ENCODE data around the gene GASK1B. TPM values are rescaled to one million over a fixed set of nuclear protein-coding genes. Genes with fewer than 3 reads are reported as not detected.

GASK1B gene
- not detected in 2 replicates for total RNA-seq

GRCh38 chr4:158172261-158173258 is at the start of gene GASK1B:
Gene GASK1B (minus strand): TSS chr4:158173025. CDS start chr4:158171375, 1,650 bp downstream.
- intact Hi-C loops (cut with micrococcal nuclease), result loop anchor here (1.0 kb wide), 1 partner anchor 180 kb away; no protein-coding TSS in a partner anchor

GRCh38 chr4:158219623-158220022 is 46.8 kb upstream of the GASK1B start:
- intact Hi-C loops (cut with micrococcal nuclease), result no loop called here

- intact Hi-C loops (cut with micrococcal nuclease), result no loop called here
These were observed 44.9 kb upstream of the GASK1B start for GRCh38 chr4:158217763-158218162.

GRCh38 chr4:158214856-158215255 is 42.0 kb upstream of the GASK1B start:
- intact Hi-C loops (cut with micrococcal nuclease), result no loop called here

- intact Hi-C loops (cut with micrococcal nuclease), result no loop called here
These were observed 40.6 kb upstream of the GASK1B start for GRCh38 chr4:158213466-158213865.

GRCh38 chr4:158211222-158211621 is 38.4 kb upstream of the GASK1B start:
- intact Hi-C loops (cut with micrococcal nuclease), result no loop called here

- intact Hi-C loops (cut with micrococcal nuclease), result no loop called here
These were observed 37.3 kb upstream of the GASK1B start, which contains the start of gene TMEM144 for GRCh38 chr4:158209825-158210807. Gene TMEM144 (plus strand): TSS chr4:158210486. CDS start chr4:158212668, 2,182 bp downstream.

GRCh38 chr4:158208963-158209640 is 36.3 kb upstream of the GASK1B start:
- intact Hi-C loops (cut with micrococcal nuclease), result no loop called here

GRCh38 chr4:158203929-158204328 is 31.1 kb upstream of the GASK1B start:
- intact Hi-C loops (cut with micrococcal nuclease), result no loop called here

GRCh38 chr4:158203436-158203835 is 30.6 kb upstream of the GASK1B start:
- intact Hi-C loops (cut with micrococcal nuclease), result no loop called here

GRCh38 chr4:158202481-158202880 is 29.7 kb upstream of the GASK1B start:
- intact Hi-C loops (cut with micrococcal nuclease), result no loop called here

GRCh38 chr4:158201876-158202275 is 29.1 kb upstream of the GASK1B start:
- intact Hi-C loops (cut with micrococcal nuclease), result no loop called here

GRCh38 chr4:158201322-158201721 is 28.5 kb upstream of the GASK1B start:
- intact Hi-C loops (cut with micrococcal nuclease), result no loop called here

- intact Hi-C loops (cut with micrococcal nuclease), result no loop called here
These were observed 27.4 kb upstream of the GASK1B start for GRCh38 chr4:158200214-158200613.

- intact Hi-C loops (cut with micrococcal nuclease), result no loop called here
These were observed 24.5 kb upstream of the GASK1B start for GRCh38 chr4:158197194-158197776.

GRCh38 chr4:158195297-158195696 is 22.5 kb upstream of the GASK1B start:
- intact Hi-C loops (cut with micrococcal nuclease), result no loop called here

- intact Hi-C loops (cut with micrococcal nuclease), result loop anchor here (5.0 kb wide), 1 partner anchor 64 kb away; no protein-coding TSS in a partner anchor
These were observed 20.4 kb upstream of the GASK1B start for GRCh38 chr4:158193171-158193749.

- intact Hi-C loops (cut with micrococcal nuclease), result loop anchor here (5.0 kb wide), 1 partner anchor 65 kb away; no protein-coding TSS in a partner anchor
These were observed 19.8 kb upstream of the GASK1B start for GRCh38 chr4:158192439-158193158.

GRCh38 chr4:158190718-158191117 is 17.9 kb upstream of the GASK1B start:
- intact Hi-C loops (cut with micrococcal nuclease), result loop anchor here (5.0 kb wide), 1 partner anchor 67 kb away; no protein-coding TSS in a partner anchor
